Body of pancreas (tissue), 4 donors: ENCODE data around the gene ST6GALNAC3.

Experiments
- CTCF ChIP-seq, 7 experiments: fragments of 450-650 bp in 4 of 7; fragments of 200-600 bp in 3 of 7; sonication (generic) in 3 of 7; IDR thresholded peaks; one replicate each; pipeline ENCODE4 v1.5.1; 2016 to 2019; ENCODE audit warnings: antibody characterized with exemption in 7 of 7
- POLR2A ChIP-seq, 3 donors: fragments of 450-650 bp; IDR thresholded peaks; one replicate each; pipeline ENCODE4 v1.6.1; 2016; ENCODE audit warnings: antibody characterized with exemption in 3 of 3, mild to moderate bottlenecking in 2 of 3

GRCh38 chr1:76160225-76160624 is 85.7 kb downstream of the ST6GALNAC3 start:
- TF ChIP-seq CTCF (IDR thresholded peaks at IDR 0.05) = no peak
- no peak for TF ChIP-seq POLR2A (IDR thresholded peaks at IDR 0.05)
